ENCODE results near the gene ATE1.

DNA sequence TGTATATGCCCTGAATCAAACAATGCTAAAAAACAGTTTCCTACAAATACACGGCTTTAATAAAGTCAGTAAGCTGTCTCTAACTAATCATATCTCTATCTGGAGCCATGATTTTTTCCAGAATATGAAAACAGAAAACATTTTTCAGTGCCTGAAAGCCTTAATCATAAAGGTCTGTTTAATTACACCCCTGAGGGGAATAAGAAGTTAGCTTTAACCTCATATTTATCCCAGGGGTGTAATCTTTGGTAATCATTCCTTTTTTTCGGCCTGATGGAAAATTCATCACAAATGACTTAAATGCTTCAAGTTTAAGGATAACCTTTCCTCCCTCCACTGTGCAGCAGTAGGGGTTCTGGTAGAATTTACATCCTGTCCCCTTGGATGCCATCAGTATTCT is 124.2 kb downstream of the ATE1 start:
- TF ChIP-seq GLIS3 (CRISPR knock-in tag; IDR thresholded peaks at IDR 0.05) (no peak), RARB (CRISPR knock-in tag; IDR thresholded peaks at IDR 0.05) (no peak), ZFP30 (CRISPR knock-in tag; IDR thresholded peaks at IDR 0.05) (no peak), ZNF565 (CRISPR knock-in tag; conservative IDR thresholded peaks at IDR 0.05; ENCODE audit: low read depth) (no peak), ARNTL (CRISPR knock-in tag; IDR thresholded peaks at IDR 0.05; ENCODE audit: borderline replicate concordance, low read depth) (no peak), SNAI2 (CRISPR knock-in tag; IDR thresholded peaks at IDR 0.05) (no peak), ZFP3 (CRISPR knock-in tag; IDR thresholded peaks at IDR 0.05) (no peak), ISL1 (CRISPR knock-in tag; IDR thresholded peaks at IDR 0.05) (no peak)
- TF ChIP-seq, protein P1, sequence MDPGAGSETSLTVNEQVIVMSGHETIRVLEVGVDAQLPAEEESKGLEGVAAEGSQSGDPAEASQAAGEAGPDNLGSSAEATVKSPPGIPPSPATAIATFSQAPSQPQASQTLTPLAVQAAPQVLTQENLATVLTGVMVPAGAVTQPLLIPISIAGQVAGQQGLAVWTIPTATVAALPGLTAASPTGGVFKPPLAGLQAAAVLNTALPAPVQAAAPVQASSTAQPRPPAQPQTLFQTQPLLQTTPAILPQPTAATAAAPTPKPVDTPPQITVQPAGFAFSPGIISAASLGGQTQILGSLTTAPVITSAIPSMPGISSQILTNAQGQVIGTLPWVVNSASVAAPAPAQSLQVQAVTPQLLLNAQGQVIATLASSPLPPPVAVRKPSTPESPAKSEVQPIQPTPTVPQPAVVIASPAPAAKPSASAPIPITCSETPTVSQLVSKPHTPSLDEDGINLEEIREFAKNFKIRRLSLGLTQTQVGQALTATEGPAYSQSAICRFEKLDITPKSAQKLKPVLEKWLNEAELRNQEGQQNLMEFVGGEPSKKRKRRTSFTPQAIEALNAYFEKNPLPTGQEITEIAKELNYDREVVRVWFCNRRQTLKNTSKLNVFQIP (CRISPR knock-in tag; IDR thresholded peaks at IDR 0.05; ENCODE audit: borderline replicate concordance, low read depth): no peak
- TF ChIP-seq, protein P2, sequence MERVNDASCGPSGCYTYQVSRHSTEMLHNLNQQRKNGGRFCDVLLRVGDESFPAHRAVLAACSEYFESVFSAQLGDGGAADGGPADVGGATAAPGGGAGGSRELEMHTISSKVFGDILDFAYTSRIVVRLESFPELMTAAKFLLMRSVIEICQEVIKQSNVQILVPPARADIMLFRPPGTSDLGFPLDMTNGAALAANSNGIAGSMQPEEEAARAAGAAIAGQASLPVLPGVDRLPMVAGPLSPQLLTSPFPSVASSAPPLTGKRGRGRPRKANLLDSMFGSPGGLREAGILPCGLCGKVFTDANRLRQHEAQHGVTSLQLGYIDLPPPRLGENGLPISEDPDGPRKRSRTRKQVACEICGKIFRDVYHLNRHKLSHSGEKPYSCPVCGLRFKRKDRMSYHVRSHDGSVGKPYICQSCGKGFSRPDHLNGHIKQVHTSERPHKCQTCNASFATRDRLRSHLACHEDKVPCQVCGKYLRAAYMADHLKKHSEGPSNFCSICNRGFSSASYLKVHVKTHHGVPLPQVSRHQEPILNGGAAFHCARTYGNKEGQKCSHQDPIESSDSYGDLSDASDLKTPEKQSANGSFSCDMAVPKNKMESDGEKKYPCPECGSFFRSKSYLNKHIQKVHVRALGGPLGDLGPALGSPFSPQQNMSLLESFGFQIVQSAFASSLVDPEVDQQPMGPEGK (CRISPR knock-in tag; IDR thresholded peaks at IDR 0.05; ENCODE audit: borderline replicate concordance): no peak

Data from SK-N-SH treated with all-trans-retinoic acid at 6 μM for 48 hours (cell line).